SK-N-SH treated with all-trans-retinoic acid at 6 μM for 48 hours (cell line): ENCODE results near the gene NPAS3.

ENCODE experiments used
- ATAC-seq: fragments of 200-7000 bp; cut with Tn5 transposase; 3 replicates; pipeline ENCODE4 v1.9.1; 2020; ENCODE audit warnings: mild to moderate bottlenecking, moderate library complexity
- ARNTL ChIP-seq: fragments of 450-650 bp; formaldehyde crosslinking; IDR thresholded peaks from 2 replicates; pipeline ENCODE4 v1.5.0; 2020; ENCODE audit warnings: low read depth, mild to moderate bottlenecking, moderate library complexity, borderline replicate concordance
- BACH2 ChIP-seq: fragments of 250-450 bp; sonication (Bioruptor Pico); IDR thresholded peaks from 2 replicates; pipeline ENCODE4 v1.9.0; 2021; ENCODE audit warnings: mild to moderate bottlenecking, borderline replicate concordance
- CREB5 ChIP-seq: fragments of 250-450 bp; sonication (Bioruptor Pico); IDR thresholded peaks from 2 replicates; pipeline ENCODE4 v1.5.1; 2020; ENCODE audit warnings: low read depth, mild to moderate bottlenecking, moderate library complexity
- CSDC2 ChIP-seq: fragments of 250-450 bp; sonication (Bioruptor Pico); IDR thresholded peaks from 2 replicates; pipeline ENCODE4 v1.5.0; 2020; ENCODE audit warnings: mild to moderate bottlenecking, moderate library complexity
- CSRNP3 ChIP-seq: fragments of 250-450 bp; sonication (Bioruptor Pico); IDR thresholded peaks from 2 replicates; pipeline ENCODE4 v1.5.1; 2021; ENCODE audit warnings: mild to moderate bottlenecking, moderate library complexity
- GLIS3 ChIP-seq: fragments of 250-450 bp; sonication (Bioruptor Pico); IDR thresholded peaks from 2 replicates; pipeline ENCODE4 v1.5.0; 2020; ENCODE audit warnings: mild to moderate bottlenecking, moderate library complexity
- ISL1 ChIP-seq: fragments of 250-450 bp; sonication (Bioruptor Pico); IDR thresholded peaks from 2 replicates; pipeline ENCODE4 v2.1.2; 2022; ENCODE audit warnings: mild to moderate bottlenecking, moderate library complexity
- OSR1 ChIP-seq: fragments of 250-450 bp; sonication (Bioruptor Pico); IDR thresholded peaks from 2 replicates; pipeline ENCODE4 v1.8.0; 2022; ENCODE audit warnings: moderate library complexity, mild to moderate bottlenecking, inconsistent platforms
- PATZ1 ChIP-seq: fragments of 250-450 bp; sonication (Bioruptor Pico); IDR thresholded peaks from 2 replicates; pipeline ENCODE4 v1.8.0; 2020; ENCODE audit warnings: mild to moderate bottlenecking, moderate library complexity, borderline replicate concordance
- PPARA ChIP-seq: fragments of 250-450 bp; sonication (Bioruptor Pico); IDR thresholded peaks from 2 replicates; pipeline ENCODE4 v1.5.0; 2020; ENCODE audit warnings: mild to moderate bottlenecking, borderline replicate concordance
- RARB ChIP-seq: fragments of 250-450 bp; sonication (Bioruptor Pico); IDR thresholded peaks from 2 replicates; pipeline ENCODE4 v1.8.0; 2021; ENCODE audit warnings: mild to moderate bottlenecking, moderate library complexity
- SNAI2 ChIP-seq: fragments of 250-450 bp; sonication (Bioruptor Pico); IDR thresholded peaks from 2 replicates; pipeline ENCODE4 v1.5.0; 2020; ENCODE audit warnings: mild to moderate bottlenecking, moderate library complexity
- TCF4 ChIP-seq: fragments of 250-450 bp; sonication (Bioruptor Pico); IDR thresholded peaks from 2 replicates; pipeline ENCODE4 v1.8.0; 2021; ENCODE audit warnings: mild to moderate bottlenecking, moderate library complexity, borderline replicate concordance
- TOX ChIP-seq: fragments of 250-450 bp; sonication (Bioruptor Pico); IDR thresholded peaks from 2 replicates; pipeline ENCODE4 v1.8.0; 2021; ENCODE audit warnings: mild to moderate bottlenecking, moderate library complexity, borderline replicate concordance
- TSHZ2 ChIP-seq: fragments of 250-450 bp; sonication (Bioruptor Pico); IDR thresholded peaks from 2 replicates; pipeline ENCODE4 v1.5.0; 2020; ENCODE audit warnings: mild to moderate bottlenecking, moderate library complexity
- ZC3H10 ChIP-seq: fragments of 250-450 bp; sonication (Bioruptor Pico); IDR thresholded peaks from 2 replicates; pipeline ENCODE4 v1.5.1; 2021; ENCODE audit warnings: mild to moderate bottlenecking, moderate library complexity
- ZFP3 ChIP-seq: fragments of 250-450 bp; sonication (Bioruptor Pico); IDR thresholded peaks from 2 replicates; pipeline ENCODE4 v1.5.0; 2020; ENCODE audit warnings: mild to moderate bottlenecking, moderate library complexity
- ZFP30 ChIP-seq: fragments of 450-650 bp; formaldehyde crosslinking; IDR thresholded peaks from 2 replicates; pipeline ENCODE4 v1.5.0; 2022; ENCODE audit warnings: mild to moderate bottlenecking, moderate library complexity
- ZNF565 ChIP-seq: fragments of 450-650 bp; formaldehyde crosslinking; conservative IDR thresholded peaks from 2 replicates; pipeline ENCODE4 v1.5.0; 2020; ENCODE audit warnings: low read depth, mild to moderate bottlenecking, moderate library complexity
- ZNF8 ChIP-seq: fragments of 450-650 bp; formaldehyde crosslinking; IDR thresholded peaks from 2 replicates; pipeline ENCODE4 v1.5.0; 2020; ENCODE audit warnings: mild to moderate bottlenecking, moderate library complexity

NPAS3 gene

GRCh38 chr14:33291529-33292104, 352.9 kb downstream of the NPAS3 start (continued):
- TF ChIP-seq ZNF8 (CRISPR knock-in tag) (no peak), ZFP30 (no peak), TOX (CRISPR knock-in tag) (no peak), ZFP3 (CRISPR knock-in tag) (no peak)

GRCh38 chr14:33294419-33294818, 355.7 kb downstream of the NPAS3 start:
- TF ChIP-seq ISL1 (CRISPR knock-in tag) (no peak), GLIS3 (CRISPR knock-in tag) (no peak), SNAI2 (CRISPR knock-in tag) (no peak), CSRNP3 (no peak), ZC3H10 (CRISPR knock-in tag) (no peak), BACH2 (CRISPR knock-in tag) (no peak), CSDC2 (CRISPR knock-in tag) (no peak), ZFP3 (CRISPR knock-in tag) (no peak), RARB (no peak), PPARA (no peak)
- ATAC-seq: no peak

GRCh38 chr14:33297565-33297964, 358.9 kb downstream of the NPAS3 start:
- TF ChIP-seq ZC3H10 (CRISPR knock-in tag): no peak
- TF ChIP-seq CSRNP3: no peak
- TF ChIP-seq ZNF8 (CRISPR knock-in tag): no peak
- no peak for TF ChIP-seq TCF4 (CRISPR knock-in tag)
- TF ChIP-seq PPARA: no peak
- TF ChIP-seq OSR1: no peak
- TF ChIP-seq ARNTL (CRISPR knock-in tag): no peak
- no peak for TF ChIP-seq ZNF565 (CRISPR knock-in tag)
- TF ChIP-seq BACH2 (CRISPR knock-in tag): no peak
- TF ChIP-seq ISL1 (CRISPR knock-in tag): no peak
- no peak for TF ChIP-seq CSDC2 (CRISPR knock-in tag)
- TF ChIP-seq TSHZ2: no peak
- no peak for TF ChIP-seq RARB
- no peak for TF ChIP-seq ZFP30
- TF ChIP-seq TOX (CRISPR knock-in tag): no peak
- no peak for TF ChIP-seq CREB5 (CRISPR knock-in tag)
- TF ChIP-seq PATZ1 (CRISPR knock-in tag): no peak
- no peak for ATAC-seq
